Ureter (tissue), 1 donor: ENCODE data around the gene SAMD4A. TPM values are rescaled to one million over a fixed set of nuclear protein-coding genes. Genes with fewer than 3 reads are reported as not detected.
"Not testable (repeated sequence)": the region's sequence is repeated elsewhere in the genome, so short reads cannot be mapped to it uniquely, and the experiment has no call there.

ENCODE experiments used
- DNase-seq: peaks from one replicate; pipeline ENCODE4 v3.0.0-alpha.2; 2020; ENCODE audit warnings: low spot score
- total RNA-seq: library from RNA; stranded (reverse); gene quantifications from one replicate; pipeline ENCODE4 v1.2.4, GENCODE V29; 2023
- donor health status: DM: yes; HTN: yes; CAD: no.

The SAMD4A gene
- total RNA-seq, 1 donor from 2014 or later, result 56.6 TPM

DNA sequence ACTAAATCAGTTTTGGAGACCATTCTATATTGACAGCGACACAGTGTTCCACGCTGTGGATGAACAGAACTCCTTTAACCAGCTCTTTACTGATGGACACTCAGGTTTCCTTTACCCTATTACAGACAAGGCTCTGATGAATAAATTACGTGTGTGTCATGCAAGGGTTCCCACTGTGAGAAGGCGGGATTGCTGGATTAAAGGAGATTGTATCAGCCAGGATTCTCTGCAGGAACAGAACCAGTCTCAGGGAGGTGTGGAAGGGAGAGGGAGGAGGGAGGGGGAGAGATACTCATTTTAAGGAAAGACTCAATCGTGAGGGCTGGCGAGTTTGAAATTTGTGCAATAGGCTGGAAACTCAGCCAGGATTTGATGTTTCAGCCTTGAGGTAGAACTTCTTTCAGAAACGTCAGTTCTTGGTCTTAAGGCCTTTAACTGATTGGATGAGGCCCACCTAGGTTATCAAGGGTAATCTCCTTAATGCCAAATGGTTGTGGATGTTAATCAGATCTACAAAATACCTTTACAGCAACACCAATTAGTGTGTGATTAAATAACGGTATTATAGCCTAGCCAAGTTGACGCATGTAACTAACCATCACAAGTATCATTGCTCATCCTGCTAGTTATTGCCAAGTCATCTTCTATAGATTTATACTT is 231.7 kb downstream of the SAMD4A start:
- DNase-seq, result no peak

GRCh38 chr14:54801482-54801881 is 234.6 kb downstream of the SAMD4A start:
- DNase-seq, result not testable (repeated sequence)

- DNase-seq, result no peak
Measured at GRCh38 chr14:54803396-54803795, 236.5 kb downstream of the SAMD4A start.

GRCh38 chr14:54803926-54804537 is 237.1 kb downstream of the SAMD4A start:
- DNase-seq, result no peak

- no peak for DNase-seq
Measured at GRCh38 chr14:54804538-54805041, 237.7 kb downstream of the SAMD4A start.

GRCh38 chr14:54805070-54805444 is 238.1 kb downstream of the SAMD4A start:
- DNase-seq, result no peak

DNA sequence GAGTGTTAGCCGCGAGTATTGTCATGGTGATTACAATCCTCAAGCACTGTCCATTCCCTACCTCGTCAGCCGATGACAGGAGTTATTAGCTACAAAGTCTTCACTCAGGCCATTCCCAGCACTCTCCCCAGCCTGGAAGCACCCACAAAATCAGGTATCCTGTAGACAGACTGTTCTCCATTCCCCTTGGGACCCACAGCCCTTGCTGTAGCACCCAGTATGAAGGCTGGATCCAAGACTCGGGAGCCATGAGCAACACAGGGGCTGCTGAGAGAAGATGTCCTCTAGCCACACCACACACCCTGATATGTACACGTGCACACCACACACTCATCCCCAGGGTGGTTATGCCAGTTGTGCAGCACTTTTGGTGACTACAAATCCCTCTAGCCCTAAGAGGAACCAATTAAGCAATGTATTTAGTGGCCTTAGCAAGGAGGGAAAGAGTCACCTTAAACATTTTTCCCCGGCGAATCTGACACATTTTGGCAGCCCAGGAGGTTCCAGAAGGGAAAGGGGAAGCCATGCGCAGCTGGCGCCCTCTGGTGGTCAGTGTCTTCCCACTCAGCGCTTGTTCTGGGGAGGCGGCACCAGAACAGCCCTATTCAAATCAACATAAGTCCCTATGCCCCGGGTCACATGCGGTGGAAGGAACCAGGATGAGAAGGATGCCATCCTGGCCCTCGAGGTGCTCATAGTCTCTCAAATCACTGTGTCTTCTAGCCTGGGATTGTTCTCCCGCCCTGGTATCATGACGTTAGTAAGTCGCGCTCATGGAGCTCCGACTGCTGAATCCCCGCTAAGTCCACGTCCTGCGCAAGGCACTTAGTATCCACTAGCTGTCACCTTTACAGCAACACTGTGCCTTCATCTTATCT is 238.8 kb downstream of the SAMD4A start:
- DNase-seq, result peak; percentile 83

GRCh38 chr14:54806616-54807015 is 239.7 kb downstream of the SAMD4A start:
- no peak for DNase-seq

DNA sequence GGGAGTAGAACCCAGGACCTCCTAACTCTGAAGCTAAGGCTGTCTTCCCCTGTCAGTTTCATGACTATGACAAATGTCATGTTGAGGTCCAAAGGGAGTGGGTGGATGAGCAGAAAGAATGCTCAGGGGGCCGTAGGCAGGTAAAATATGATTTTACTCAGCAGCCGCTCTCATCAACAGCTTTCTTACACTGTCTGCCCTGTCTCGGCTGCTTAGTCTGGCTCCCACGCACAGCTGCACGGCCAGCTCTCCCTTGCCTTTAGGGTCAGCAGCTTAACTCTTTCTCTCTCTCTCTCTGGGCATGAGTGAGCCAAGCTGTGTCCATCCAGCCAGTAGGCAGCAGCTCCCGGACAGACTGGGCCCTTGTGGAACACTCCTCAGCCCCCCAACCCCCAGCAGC is 240.5 kb downstream of the SAMD4A start:
- no peak for DNase-seq

DNA sequence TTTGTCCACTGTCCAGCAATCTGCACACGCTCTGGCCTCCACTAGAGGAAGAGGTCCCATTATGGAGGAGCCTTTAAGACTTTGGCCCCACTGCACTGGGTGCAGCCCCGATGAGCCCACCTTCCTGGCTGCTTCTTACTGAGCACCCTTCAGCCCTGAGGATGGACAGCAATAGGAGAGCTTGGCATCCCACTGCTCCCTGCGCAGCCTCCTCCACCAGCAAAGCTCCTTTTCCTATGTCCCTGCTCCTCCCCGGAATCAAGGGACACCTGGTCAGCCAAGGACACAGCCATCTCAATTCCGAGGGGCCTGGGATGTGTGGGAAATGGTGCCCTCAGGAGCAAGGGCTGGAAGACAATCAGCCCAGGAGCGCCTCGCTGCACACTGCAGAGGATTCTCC is 241.0 kb downstream of the SAMD4A start:
- no peak for DNase-seq

GRCh38 chr14:54808326-54809161 is 241.6 kb downstream of the SAMD4A start:
- DNase-seq, result no peak

- no peak for DNase-seq
Measured at GRCh38 chr14:54809767-54810166, 242.8 kb downstream of the SAMD4A start.

- DNase-seq, result no peak
Measured at GRCh38 chr14:54812617-54813016, 245.7 kb downstream of the SAMD4A start.

GRCh38 chr14:54813081-54813480 is 246.2 kb downstream of the SAMD4A start:
- no peak for DNase-seq

GRCh38 chr14:54814076-54814475 is 247.1 kb downstream of the SAMD4A start:
- no peak for DNase-seq

- DNase-seq, result no peak
Measured at GRCh38 chr14:54815016-54815415, 248.1 kb downstream of the SAMD4A start.

DNA sequence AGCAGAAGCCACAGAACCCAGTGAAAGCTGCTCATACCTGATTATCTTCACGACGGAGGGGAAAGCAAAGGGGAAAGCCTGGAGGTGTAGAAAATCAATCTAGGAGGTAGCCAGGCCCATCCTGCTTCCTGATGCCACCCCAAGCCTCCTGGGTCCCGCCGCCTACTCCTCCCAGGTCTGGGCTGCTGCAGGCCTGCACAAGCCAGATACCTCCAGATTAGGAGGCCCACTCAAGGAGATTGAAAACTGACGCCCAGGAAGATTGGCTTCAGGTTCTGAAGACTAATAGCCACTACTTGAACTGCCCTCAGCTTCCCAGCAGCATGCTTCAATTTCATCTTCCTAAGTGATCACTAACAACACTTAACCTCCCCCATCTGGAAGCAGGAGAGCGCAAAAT is 248.6 kb downstream of the SAMD4A start:
- DNase-seq, result no peak

- no peak for DNase-seq
Measured at GRCh38 chr14:54816450-54816849, 249.5 kb downstream of the SAMD4A start.

DNA sequence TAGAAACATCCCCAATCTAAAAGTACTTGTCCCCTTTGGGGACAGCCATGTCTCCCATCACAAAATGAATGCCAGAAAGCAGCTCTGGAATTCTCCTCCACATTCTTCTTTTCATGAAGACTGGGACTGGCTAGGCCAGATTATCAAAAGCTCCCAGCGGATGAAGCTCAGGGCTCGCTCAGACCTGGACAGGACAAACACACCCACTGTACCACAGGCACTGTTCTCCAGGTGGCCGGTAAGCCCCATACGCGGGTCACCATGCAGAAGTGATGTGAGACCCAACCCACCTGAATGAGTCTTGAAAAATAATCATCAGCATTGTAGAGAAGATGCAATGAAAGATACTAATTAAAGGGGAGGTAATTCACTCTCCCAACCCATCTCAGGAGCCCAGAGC is 250.6 kb downstream of the SAMD4A start:
- DNase-seq, result no peak

DNA sequence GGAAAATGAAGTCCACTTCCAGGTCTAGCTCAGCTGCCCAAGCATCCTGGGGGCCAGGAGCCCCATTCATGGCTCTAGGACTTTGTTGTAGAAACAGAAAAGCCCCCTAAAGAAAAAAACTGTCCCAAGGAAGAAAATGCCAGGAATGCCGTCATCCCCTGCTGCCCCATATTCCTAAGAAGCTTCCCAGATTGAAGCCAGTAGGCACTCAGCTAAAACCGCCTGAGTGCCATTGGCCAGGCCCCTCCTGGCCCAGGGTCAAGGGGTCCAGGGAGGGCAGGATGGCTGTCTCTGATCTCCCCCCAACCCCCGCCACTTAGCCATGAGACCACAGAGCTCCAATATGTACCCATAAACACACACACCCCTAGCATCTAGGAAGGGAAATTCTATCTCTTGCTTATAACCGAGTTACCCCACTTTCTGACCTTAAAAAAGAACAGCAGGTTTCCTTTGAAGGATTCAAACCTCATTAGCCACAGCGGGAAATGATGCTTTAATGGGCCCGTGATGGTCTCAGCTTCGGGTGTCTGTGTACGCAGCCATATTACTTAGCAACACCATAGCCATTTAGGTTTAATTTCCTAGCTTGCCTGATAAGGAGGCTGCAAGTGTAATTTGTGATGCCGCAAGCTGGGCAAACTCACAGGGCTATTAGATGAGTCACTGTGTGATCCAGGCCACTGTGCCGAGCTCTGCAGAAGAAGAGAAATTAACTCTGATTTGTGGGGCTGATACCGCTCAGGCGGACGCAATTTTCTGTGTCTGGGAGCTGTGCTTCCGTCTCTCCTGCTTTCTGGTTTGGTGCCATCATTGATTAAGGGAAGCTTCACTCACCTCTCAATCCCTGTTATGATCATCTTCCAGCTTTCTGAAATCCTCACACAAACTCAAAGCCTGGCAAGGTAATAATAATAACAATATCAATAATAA is 251.5 kb downstream of the SAMD4A start:
- DNase-seq, result no peak

- no peak for DNase-seq
Measured at GRCh38 chr14:54822685-54823084, 255.8 kb downstream of the SAMD4A start.
